NCI-H1048 (cell line): ENCODE data around the gene IL6ST.

Source experiments
- DNase-seq: peaks from one replicate; lab custom pipeline; 2025; lab: John Stamatoyannopoulos, UW

The IL6ST gene

GRCh38 chr5:55919625-55920024, 75.1 kb downstream of the IL6ST start:
- DNase-seq = no peak

- DNase-seq = no peak
These were observed 76.4 kb downstream of the IL6ST start for GRCh38 chr5:55918087-55919035.

- DNase-seq = no peak
These were observed 77.2 kb downstream of the IL6ST start for GRCh38 chr5:55917402-55918086.

GRCh38 chr5:55916986-55917385, 77.8 kb downstream of the IL6ST start:
- no peak for DNase-seq

GRCh38 chr5:55915783-55916182, 79.0 kb downstream of the IL6ST start:
- DNase-seq = no peak

GRCh38 chr5:55914971-55915370, 79.8 kb downstream of the IL6ST start:
- DNase-seq = no peak

- no peak for DNase-seq
These were observed 81.0 kb downstream of the IL6ST start for GRCh38 chr5:55913466-55914413.

GRCh38 chr5:55911784-55912653, 82.7 kb downstream of the IL6ST start:
- no peak for DNase-seq

GRCh38 chr5:55908804-55909203, 86.0 kb downstream of the IL6ST start:
- no peak for DNase-seq

- no peak for DNase-seq
These were observed 86.8 kb downstream of the IL6ST start for GRCh38 chr5:55907927-55908326.

GRCh38 chr5:55905251-55905650, 89.5 kb downstream of the IL6ST start:
- no peak for DNase-seq

- DNase-seq = no peak
These were observed 90.6 kb downstream of the IL6ST start for GRCh38 chr5:55904152-55904551.

GRCh38 chr5:55903121-55903701, 91.6 kb downstream of the IL6ST start:
- DNase-seq = no peak

GRCh38 chr5:55902696-55903095, 92.1 kb downstream of the IL6ST start:
- no peak for DNase-seq

GRCh38 chr5:55900776-55901175, 94.0 kb downstream of the IL6ST start:
- no peak for DNase-seq

GRCh38 chr5:55900068-55900467, 94.7 kb downstream of the IL6ST start:
- DNase-seq = no peak

- DNase-seq = no peak
These were observed 95.4 kb downstream of the IL6ST start for GRCh38 chr5:55899344-55899743.

GRCh38 chr5:55897905-55898304, 96.9 kb downstream of the IL6ST start:
- no peak for DNase-seq

GRCh38 chr5:55897206-55897894, 97.4 kb downstream of the IL6ST start:
- DNase-seq = no peak

GRCh38 chr5:55896663-55897062, 98.1 kb downstream of the IL6ST start:
- DNase-seq = no peak
